ENCODE results near the gene ZNF789.

- TF ChIP-seq CTCF (IDR thresholded peaks at IDR 0.05; ENCODE audit: extremely low read depth in 1 of 2, insufficient read depth in 1 of 2, low read depth in 1 of 2, low read length in 2 of 2) = no peak
- no peak for TF ChIP-seq JUN (IDR thresholded peaks at IDR 0.05; ENCODE audit: borderline replicate concordance, insufficient read depth, insufficient read length, low read depth)
- TF ChIP-seq EZH2 (IDR thresholded peaks at IDR 0.05; ENCODE audit: borderline replicate concordance, low read depth, low read length, severe bottlenecking) = no peak
- TF ChIP-seq POLR2A (IDR thresholded peaks at IDR 0.05; ENCODE audit: low read depth, low read length) = no peak
- no peak for TF ChIP-seq POLR2AphosphoS5 (IDR thresholded peaks at IDR 0.05; ENCODE audit: insufficient read depth, low read depth, low read length)
These were observed 63.0 kb downstream of the ZNF789 start for GRCh38 chr7:99535667-99536066.
